ENCODE results near the gene NFIX. TPM values are rescaled to one million over a fixed set of nuclear protein-coding genes. Genes with fewer than 3 reads are reported as not detected.

The NFIX gene
- total RNA-seq, 4 donors from 2014 or later: 126 to 223 (median 176) TPM

DNA sequence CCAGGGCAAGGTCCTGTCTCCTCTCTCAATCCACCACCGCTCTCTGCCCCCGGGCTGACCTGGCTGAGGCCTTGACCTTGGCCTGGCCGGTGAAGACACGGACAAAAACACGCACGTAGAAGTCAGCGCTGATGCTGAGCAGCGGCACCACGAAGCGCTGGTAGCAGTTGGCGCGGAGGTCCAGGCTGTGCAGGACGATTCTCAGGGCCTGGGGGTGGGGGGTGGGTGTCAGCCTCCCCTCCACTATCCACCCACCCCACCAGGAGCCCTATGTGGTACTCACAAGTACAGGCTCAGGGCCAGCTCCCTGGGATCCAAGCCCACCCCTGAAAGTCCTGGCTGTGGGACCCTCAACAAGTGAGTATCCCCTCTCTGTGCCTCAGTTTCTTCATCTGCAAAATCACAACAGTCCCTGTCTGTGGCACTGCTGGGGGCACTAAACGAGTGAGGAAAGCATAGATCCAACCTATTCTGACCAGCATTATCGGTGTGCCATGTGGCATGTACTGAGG, 114.9 kb downstream of the NFIX start:
- no peak for TF ChIP-seq POLR2AphosphoS5 (IDR thresholded peaks at IDR 0.05)
- TF ChIP-seq, protein P1, sequence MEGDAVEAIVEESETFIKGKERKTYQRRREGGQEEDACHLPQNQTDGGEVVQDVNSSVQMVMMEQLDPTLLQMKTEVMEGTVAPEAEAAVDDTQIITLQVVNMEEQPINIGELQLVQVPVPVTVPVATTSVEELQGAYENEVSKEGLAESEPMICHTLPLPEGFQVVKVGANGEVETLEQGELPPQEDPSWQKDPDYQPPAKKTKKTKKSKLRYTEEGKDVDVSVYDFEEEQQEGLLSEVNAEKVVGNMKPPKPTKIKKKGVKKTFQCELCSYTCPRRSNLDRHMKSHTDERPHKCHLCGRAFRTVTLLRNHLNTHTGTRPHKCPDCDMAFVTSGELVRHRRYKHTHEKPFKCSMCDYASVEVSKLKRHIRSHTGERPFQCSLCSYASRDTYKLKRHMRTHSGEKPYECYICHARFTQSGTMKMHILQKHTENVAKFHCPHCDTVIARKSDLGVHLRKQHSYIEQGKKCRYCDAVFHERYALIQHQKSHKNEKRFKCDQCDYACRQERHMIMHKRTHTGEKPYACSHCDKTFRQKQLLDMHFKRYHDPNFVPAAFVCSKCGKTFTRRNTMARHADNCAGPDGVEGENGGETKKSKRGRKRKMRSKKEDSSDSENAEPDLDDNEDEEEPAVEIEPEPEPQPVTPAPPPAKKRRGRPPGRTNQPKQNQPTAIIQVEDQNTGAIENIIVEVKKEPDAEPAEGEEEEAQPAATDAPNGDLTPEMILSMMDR (IDR thresholded peaks at IDR 0.05): no peak
- no peak for TF ChIP-seq EP300 (IDR thresholded peaks at IDR 0.05)
- TF ChIP-seq POLR2A (IDR thresholded peaks at IDR 0.05): no peak
- H3K4me3 ChIP-seq: no peak overlapping the region
- peaks cover 39% of the 10 kb centered on the region for H3K36me3 ChIP-seq
- WGBS: 94% methylated on average over 12 of the region's 15 CpGs
- no peaks in the 10 kb centered on the region for H3K27me3 ChIP-seq
- no peaks in the 10 kb centered on the region for H3K9me3 ChIP-seq
- no peak for DNase-seq (ENCODE audit: low spot score in 2 of 2)
- H3K4me1 ChIP-seq: no peaks in the 10 kb centered on the region
- no peak overlapping the region for H3K27ac ChIP-seq

GRCh38 chr19:13112555-13112954, 117.3 kb downstream of the NFIX start:
- H3K27ac ChIP-seq: no peak overlapping the region
- H3K9me3 ChIP-seq: no peaks in the 10 kb centered on the region
- H3K4me3 ChIP-seq: no peak overlapping the region
- H3K36me3 ChIP-seq: peaks cover 33% of the 10 kb centered on the region
- 90% methylated on average over 10 of the region's 10 CpGs for WGBS
- H3K27me3 ChIP-seq: no peaks in the 10 kb centered on the region
- no peak for DNase-seq (ENCODE audit: low spot score in 2 of 2)
- no peak for TF ChIP-seq EP300 (IDR thresholded peaks at IDR 0.05)
- no peak for TF ChIP-seq POLR2AphosphoS5 (IDR thresholded peaks at IDR 0.05)
- TF ChIP-seq POLR2A (IDR thresholded peaks at IDR 0.05): no peak
- TF ChIP-seq, protein P1 (IDR thresholded peaks at IDR 0.05): no peak
- peaks cover 20% of the 10 kb centered on the region for H3K4me1 ChIP-seq

DNA sequence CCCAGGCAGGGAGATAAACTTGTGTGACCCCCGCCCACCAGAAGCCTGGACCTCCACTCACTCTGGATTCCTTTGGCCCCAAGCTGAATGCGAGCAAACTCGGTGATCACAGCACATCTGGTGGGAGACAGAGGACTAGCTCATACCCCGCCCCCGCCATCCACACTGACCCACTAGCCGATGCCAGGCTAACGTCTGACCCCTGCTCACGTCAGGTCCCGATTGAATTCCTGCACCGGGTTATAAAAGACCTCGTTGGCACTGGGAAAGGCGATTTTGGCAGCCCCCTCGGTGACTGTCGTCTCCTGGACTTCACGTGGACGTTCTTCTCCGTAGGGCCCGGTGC, 120.6 kb downstream of the NFIX start:
- no peak for DNase-seq (ENCODE audit: low spot score in 2 of 2)
- Histone ChIP-seq H3K36me3 (peaks cover 13% of the 10 kb centered on the region), H3K4me1 (peaks cover 47% of the 10 kb centered on the region), H3K4me3 (peak overlapping the region; percentile 83), H3K9me3 (no peaks in the 10 kb centered on the region), H3K27ac (peak overlapping the region; percentile 79), H3K27me3 (no peaks in the 10 kb centered on the region)
- WGBS: 0% methylated on average over 8 of the region's 18 CpGs
- no peak for TF ChIP-seq POLR2AphosphoS5 (IDR thresholded peaks at IDR 0.05)
- no peak for TF ChIP-seq EP300 (IDR thresholded peaks at IDR 0.05)
- TF ChIP-seq, protein P1 (IDR thresholded peaks at IDR 0.05): no peak
- no peak for TF ChIP-seq POLR2A (IDR thresholded peaks at IDR 0.05)

GRCh38 chr19:13116282-13117175, 121.3 kb downstream of the NFIX start, which contains the start of gene TRMT1:
TRMT1 (minus strand) TSS chr19:13116740; CDS start chr19:13116399, 341 bp downstream.
- H3K27ac ChIP-seq: peak within 1 kb of the TSS; percentile 79
- DNase-seq (ENCODE audit: low spot score in 2 of 2): peak; percentile 97
- peak within 1 kb of the TSS; percentile 83 for H3K4me3 ChIP-seq
- 1% methylated on average over 30 of the region's 51 CpGs for WGBS
- TF ChIP-seq POLR2A (IDR thresholded peaks at IDR 0.05) (no peak), POLR2AphosphoS5 (IDR thresholded peaks at IDR 0.05) (peak; percentile 67 to 97 (median 68))
- TF ChIP-seq, protein P1 (IDR thresholded peaks at IDR 0.05): no peak
- H3K4me1 ChIP-seq: peaks cover 50% of the 10 kb centered on the region
- H3K27me3 ChIP-seq: no peaks in the 10 kb centered on the region
- peaks cover 13% of the 10 kb centered on the region for H3K36me3 ChIP-seq
- no peaks in the 10 kb centered on the region for H3K9me3 ChIP-seq

- H3K4me3 ChIP-seq: peak overlapping the region; percentile 83
- TF ChIP-seq, protein P1 (IDR thresholded peaks at IDR 0.05): no peak
- no peak for TF ChIP-seq POLR2A (IDR thresholded peaks at IDR 0.05)
- TF ChIP-seq EP300 (IDR thresholded peaks at IDR 0.05): no peak
- TF ChIP-seq POLR2AphosphoS5 (IDR thresholded peaks at IDR 0.05): no peak
- no peak for DNase-seq (ENCODE audit: low spot score in 2 of 2)
- no peaks in the 10 kb centered on the region for H3K27me3 ChIP-seq
- peaks cover 13% of the 10 kb centered on the region for H3K36me3 ChIP-seq
- WGBS: 4% methylated on average over 20 of the region's 20 CpGs
- peak overlapping the region; percentile 79 for H3K27ac ChIP-seq
- H3K9me3 ChIP-seq: no peaks in the 10 kb centered on the region
- H3K4me1 ChIP-seq: peaks cover 53% of the 10 kb centered on the region
These were observed 122.0 kb downstream of the NFIX start for GRCh38 chr19:13117176-13117771.
